HT1080 (cell line): Measurements from ENCODE around the gene IL2RA. TPM values are rescaled to one million over a fixed set of nuclear protein-coding genes. Genes with fewer than 3 reads are reported as not detected.
"Not testable (repeated sequence)": the region's sequence is repeated elsewhere in the genome, so short reads cannot be mapped to it uniquely, and the experiment has no call there.

ENCODE experiments used
- DNase-seq: peaks from one replicate; pipeline ENCODE4 v3.0.0-alpha.2; 2015; ENCODE audit warnings: low read depth
- total RNA-seq: library from RNA; depleted of rRNA; stranded (reverse); fragments of >200 nt; shearing (Covaris generic); gene quantifications from 2 replicates; pipeline ENCODE4 v1.2.3, GENCODE V29; 2014

The IL2RA gene
- total RNA-seq, 1 experiment from 2014 or later, result not detected

DNA sequence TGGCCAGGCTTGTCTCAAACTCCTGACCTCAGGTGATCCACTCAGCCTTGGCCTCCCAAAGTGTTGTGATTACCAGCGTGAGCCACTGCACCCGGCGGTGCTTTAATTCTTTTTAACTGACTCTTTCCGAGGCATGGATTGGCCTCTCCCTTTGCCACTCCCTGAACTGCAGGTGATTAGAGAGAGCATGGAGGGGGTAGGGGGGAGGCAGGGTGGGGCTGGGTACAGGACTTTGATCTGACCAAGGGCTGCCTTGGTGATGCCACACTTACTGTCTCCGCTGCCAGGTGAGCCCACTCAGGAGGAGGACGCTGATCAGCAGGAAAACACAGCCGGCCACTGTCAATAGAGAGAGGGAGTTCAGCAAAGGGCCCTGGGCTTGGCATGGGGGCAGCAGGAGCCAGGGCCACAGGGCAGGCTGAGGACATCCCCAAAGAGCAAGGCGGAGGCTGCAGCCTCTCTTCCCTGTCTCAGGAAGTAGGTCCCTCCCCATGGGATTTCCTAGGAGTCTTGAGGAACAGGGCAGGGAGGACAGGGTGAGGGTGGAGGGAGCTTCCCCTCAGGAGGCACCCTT lies 44.3 kb downstream of the IL2RA start:
- DNase-seq, result no peak

DNA sequence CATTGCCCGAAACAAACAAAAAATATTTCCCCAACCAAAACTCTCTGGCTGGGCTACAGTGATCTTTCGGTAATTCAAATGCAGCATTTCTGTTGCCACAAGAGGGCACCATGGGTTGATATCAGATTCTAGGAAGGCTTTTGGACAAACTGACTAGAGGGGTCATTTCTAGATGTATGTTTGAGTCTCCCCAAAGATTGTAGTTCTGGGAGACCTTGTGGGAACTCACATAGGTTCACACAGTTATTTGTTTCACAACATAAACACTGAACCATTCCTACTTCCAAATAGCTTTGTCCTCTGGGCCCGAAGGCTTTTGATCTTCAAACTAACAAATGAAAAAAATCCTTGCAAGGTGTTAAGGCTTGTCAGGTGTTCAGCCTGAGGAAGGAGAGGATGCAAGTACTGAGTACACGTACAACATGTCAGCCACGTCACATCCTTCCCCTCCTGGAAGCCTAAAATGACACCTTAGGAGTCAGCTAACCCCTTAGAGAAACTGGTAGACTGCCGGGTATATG lies 47.9 kb downstream of the IL2RA start:
- DNase-seq, result peak; percentile 37

DNA sequence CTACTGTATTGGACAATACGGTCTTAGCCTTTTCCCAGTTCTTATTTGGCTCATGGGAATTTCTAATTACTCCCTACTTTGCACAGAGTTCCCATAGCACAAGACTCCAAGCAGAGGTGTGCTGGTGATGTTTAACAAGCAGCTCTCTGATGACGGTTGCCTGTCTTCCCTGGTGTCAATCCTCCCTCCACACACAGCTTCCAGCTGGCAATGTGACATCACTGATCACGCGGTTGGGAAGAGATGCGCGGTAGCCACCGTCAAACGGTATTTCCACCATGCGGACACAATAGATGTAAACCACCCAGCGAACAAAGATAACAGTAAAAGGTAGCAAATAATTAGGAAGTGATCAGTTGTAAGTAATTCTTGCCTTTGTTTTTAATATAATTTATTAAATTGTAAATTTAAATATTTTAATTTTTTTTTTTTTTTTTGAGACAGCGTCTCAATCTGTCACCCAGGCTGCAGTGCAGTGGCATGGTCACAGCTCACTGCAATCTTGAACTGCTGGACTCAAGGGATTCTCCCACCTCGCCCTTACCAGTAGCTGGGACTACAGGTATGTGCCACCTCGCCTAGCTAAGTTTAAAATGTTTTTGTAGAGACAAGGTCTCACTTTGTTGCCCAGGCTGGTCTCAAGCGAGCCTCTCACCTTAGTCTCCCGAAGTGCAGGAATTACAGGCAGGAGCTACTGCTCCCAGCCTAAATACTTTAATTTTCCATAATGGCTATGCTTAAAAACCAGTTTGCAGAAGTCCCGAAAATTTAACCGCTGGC lies 48.6 kb downstream of the IL2RA start:
- no peak for DNase-seq

- no peak for DNase-seq
These were observed 49.9 kb downstream of the IL2RA start for GRCh38 chr10:6012121-6012905.

GRCh38 chr10:6011558-6011957 lies 50.6 kb downstream of the IL2RA start:
- no peak for DNase-seq

- DNase-seq, result no peak
These were observed 51.6 kb downstream of the IL2RA start for GRCh38 chr10:6010569-6010968.

GRCh38 chr10:6009961-6010360 lies 52.2 kb downstream of the IL2RA start:
- DNase-seq, result no peak

- no peak for DNase-seq
These were observed 53.0 kb downstream of the IL2RA start for GRCh38 chr10:6009150-6009549.

- no peak for DNase-seq
These were observed 53.5 kb downstream of the IL2RA start for GRCh38 chr10:6008497-6009142.

DNA sequence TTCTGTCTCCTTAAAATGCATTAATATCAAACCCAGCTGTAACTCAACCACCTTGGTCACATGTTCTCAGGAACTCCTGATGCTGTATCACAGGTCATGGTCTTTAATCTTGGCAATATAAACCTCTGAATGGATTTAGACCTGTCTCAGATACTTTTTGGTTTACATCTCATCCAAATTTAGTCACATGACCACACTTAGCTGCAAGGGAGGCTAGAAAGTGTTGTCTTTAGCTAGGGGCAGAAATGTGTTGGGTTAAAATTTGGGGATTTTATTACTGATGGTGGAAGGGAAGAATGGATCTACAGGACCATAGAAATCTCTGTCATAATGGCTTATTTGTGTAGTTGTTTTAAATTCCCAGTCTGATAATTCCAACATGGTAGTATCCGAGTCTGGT lies 55.2 kb downstream of the IL2RA start:
- DNase-seq, result no peak

DNA sequence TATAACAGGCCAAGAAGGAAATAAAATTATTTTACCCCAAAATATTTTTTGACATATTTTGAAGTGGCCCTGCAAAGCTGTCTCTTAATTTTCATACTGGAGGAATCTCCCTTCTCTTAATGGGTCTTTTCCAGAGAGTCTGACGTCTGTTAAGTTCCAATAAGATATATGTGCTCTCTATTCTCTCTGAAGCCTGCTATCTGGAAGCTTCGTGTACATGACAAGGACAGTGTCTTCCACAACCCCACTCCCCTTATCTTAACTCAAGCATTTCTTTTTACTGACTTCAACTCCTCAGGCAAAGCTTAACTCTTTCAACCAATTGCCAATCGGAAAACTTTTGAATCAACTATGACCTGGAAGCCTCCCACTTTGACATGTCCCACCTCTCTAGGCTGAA lies 55.6 kb downstream of the IL2RA start:
- DNase-seq, result no peak

GRCh38 chr10:6005856-6006395 lies 56.2 kb downstream of the IL2RA start:
- no peak for DNase-seq

GRCh38 chr10:6005161-6005804 lies 56.9 kb downstream of the IL2RA start:
- not testable (repeated sequence) for DNase-seq

DNA sequence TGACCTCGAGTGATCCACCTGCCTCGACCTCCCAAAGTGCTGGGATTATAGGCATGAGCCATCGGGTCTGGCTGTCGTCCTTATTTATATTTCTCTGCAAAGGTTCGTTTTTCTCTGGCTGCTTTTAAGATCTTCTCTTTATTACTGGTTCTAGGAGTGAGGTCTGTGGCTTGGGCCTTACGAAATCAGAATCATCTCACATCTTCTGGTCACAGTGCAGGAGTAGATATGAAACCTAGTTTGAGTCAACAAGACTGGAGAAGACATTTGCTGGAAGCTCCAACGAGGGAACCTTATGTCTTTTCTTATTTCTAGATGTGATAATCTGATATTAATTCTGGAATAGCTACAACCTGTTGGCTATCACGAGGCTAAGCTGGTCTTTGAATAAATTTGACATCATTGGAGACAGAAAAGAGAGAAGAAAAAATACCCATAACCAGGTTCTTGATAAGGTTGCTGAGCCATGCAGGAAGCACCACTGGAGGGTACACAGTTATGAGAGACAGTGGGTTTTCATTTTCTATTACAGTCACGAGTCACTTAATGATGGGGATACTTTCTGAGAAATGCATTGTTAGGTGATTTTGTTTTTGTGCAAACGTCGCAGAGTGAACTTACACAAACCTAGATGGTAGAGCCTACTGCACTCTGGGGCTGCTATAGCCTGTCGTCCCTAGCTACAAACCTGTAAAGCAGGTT lies 59.2 kb downstream of the IL2RA start:
- DNase-seq, result no peak

GRCh38 chr10:5999440-6000165 lies 62.6 kb downstream of the IL2RA start:
- no peak for DNase-seq

DNA sequence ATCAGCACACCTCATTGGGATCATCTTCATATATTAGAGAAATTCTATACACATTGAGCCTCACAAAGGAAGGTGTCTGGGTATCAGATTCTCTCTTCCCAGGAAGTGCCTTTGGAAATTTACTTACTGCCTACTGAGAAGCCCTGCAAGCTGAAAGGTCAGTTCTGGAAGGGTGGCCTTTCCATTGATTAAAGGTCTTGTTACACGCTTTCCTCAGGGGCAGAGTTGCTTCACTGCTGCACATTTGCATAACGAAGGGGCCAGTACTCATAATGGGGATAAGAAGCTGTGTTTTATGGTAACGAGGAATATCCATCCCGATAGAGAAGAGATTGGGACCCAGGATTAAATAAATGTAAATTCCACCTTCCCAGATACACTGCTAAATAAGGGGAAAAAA lies 65.5 kb downstream of the IL2RA start:
- DNase-seq, result no peak

GRCh38 chr10:5992398-5992797 lies 69.8 kb downstream of the IL2RA start:
- no peak for DNase-seq

GRCh38 chr10:5991708-5992107 lies 70.5 kb downstream of the IL2RA start:
- DNase-seq, result no peak

DNA sequence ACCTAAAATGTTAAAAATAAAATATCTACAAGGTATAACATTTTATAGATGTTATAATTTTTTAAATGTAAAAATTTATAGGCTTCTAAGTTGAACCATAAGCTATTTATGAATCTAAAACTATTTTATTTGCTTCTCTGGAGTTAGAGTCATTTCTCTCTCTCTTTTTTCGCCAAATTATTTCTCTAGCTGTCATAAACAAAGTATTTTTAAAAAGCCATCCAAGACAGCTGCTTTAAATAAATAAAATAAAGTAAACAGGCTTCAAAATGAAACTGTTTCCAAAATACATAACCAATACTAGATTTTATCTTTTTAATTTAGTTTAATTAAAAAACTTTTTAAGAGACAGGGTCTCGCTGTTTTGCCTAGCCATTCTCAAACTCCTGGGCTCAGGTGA lies 72.4 kb downstream of the IL2RA start:
- DNase-seq, result no peak
